Ascending aorta (tissue), 2 donors: ENCODE measurements around the gene RAPGEF1. TPM values are rescaled to one million over a fixed set of nuclear protein-coding genes. Genes with fewer than 3 reads are reported as not detected.

Source experiments
- DNase-seq, 2 donors: peaks; one replicate each; pipeline ENCODE4 v3.0.0-alpha.2; 2019; ENCODE audit warnings: low spot score in 2 of 2
- H3K27ac ChIP-seq, 2 donors: fragments of 200-600 bp; sonication (generic); one replicate each; pipeline ENCODE4 v1.5.1; 2016 to 2017; ENCODE audit warnings: mild to moderate bottlenecking in 1 of 2
- H3K27me3 ChIP-seq: fragments of 200-600 bp; sonication (generic); one replicate; pipeline ENCODE4 v1.5.1; 2017
- H3K36me3 ChIP-seq, 2 donors: fragments of 200-600 bp; sonication (generic); one replicate each; pipeline ENCODE4 v1.5.1; 2016
- H3K4me1 ChIP-seq, 2 donors: fragments of 200-600 bp; sonication (generic); one replicate each; pipeline ENCODE4 v1.5.1; 2016 to 2017; ENCODE audit warnings: mild to moderate bottlenecking in 1 of 2
- H3K4me3 ChIP-seq, 2 donors: fragments of 200-600 bp; sonication (generic); one replicate each; pipeline ENCODE4 v1.5.1; 2016 to 2017; ENCODE audit warnings: mild to moderate bottlenecking in 1 of 2
- H3K9me3 ChIP-seq, 2 donors: fragments of 200-600 bp; sonication (generic); one replicate each; pipeline ENCODE4 v1.5.1; 2016
- intact Hi-C: fragments of 100-400 bp; cut with DNase I; formaldehyde crosslinking; loops from one replicate; pipeline ENCODE4 v1.15.1; 2023
- total RNA-seq: library from RNA; depleted of rRNA; stranded (reverse); fragments of >200 nt; gene quantifications from one replicate; pipeline ENCODE4 v1.1.0, GENCODE V29; 2016
- TF ChIP-seq, protein P1 (sequence below), 3 experiments: fragments of 200-600 bp in 2 of 3; fragments of 450-650 bp in 1 of 3; sonication (generic) in 2 of 3; IDR thresholded peaks; one replicate each; pipeline ENCODE4 v1.5.1; 2016 to 2019; ENCODE audit warnings: antibody characterized with exemption in 3 of 3, mild to moderate bottlenecking in 1 of 3, moderate library complexity in 1 of 3

Gene RAPGEF1
- total RNA-seq, 1 donor from 2014 or later = 95.5 TPM

DNA sequence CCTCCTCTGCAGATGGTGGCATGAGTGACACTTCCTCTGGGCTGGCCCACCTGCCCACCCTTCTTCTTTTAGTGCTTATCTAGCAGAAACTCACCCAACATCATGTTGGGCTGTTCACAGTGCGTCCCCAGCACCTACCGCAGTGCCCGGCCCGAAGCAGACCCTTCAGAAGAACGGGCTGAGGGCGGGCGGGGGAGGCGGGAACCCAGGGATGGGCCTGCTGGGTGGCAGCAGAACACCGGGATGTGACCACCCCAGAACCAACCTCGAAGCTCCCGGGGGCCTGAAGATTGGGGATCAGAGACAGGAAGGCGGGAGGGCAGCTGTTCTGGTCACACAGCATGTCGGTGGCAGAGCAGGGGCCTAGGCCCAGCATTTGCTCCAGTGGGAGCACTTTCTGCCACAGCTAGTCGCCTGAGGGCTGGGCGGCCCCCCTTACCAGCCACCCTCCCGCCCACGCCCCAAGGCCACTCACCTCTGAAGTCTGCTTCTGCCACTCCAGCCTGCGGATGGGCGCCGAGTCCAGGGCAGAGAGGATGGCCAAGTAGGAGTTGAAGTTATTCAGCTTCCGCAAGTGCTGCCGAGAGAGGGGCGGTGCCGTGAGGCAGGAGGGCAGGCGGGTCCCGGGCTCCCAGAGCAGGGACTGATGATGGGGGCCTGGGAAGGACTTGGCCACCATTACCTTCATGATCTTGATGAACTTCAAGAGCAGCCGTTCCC lies 155.9 kb downstream of the RAPGEF1 start:
- intact Hi-C loops = no loop called here
- TF ChIP-seq, protein P1, sequence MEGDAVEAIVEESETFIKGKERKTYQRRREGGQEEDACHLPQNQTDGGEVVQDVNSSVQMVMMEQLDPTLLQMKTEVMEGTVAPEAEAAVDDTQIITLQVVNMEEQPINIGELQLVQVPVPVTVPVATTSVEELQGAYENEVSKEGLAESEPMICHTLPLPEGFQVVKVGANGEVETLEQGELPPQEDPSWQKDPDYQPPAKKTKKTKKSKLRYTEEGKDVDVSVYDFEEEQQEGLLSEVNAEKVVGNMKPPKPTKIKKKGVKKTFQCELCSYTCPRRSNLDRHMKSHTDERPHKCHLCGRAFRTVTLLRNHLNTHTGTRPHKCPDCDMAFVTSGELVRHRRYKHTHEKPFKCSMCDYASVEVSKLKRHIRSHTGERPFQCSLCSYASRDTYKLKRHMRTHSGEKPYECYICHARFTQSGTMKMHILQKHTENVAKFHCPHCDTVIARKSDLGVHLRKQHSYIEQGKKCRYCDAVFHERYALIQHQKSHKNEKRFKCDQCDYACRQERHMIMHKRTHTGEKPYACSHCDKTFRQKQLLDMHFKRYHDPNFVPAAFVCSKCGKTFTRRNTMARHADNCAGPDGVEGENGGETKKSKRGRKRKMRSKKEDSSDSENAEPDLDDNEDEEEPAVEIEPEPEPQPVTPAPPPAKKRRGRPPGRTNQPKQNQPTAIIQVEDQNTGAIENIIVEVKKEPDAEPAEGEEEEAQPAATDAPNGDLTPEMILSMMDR (IDR thresholded peaks at IDR 0.05) = no peak
- H3K36me3 ChIP-seq = peaks cover 78 to 88% of the 10 kb centered on the region in 2 donors

DNA sequence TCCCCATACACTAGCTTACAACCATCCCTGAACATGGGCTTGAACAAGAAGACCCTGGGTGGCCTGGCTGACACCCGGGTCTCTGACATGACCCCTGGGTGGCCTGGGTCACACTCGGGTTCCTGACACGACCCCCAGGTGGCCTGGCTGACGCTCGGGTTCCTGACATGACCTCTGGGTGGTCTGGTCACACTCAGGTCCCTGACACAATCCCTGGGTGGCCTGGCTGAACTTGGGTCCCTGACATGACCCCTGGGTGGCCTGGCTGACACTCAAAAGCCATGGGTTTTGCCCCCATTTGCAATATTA lies 156.6 kb downstream of the RAPGEF1 start:
- Histone ChIP-seq H3K4me1 (no peaks in the 10 kb centered on the region), H3K9me3 (no peaks in the 10 kb centered on the region), H3K4me3 (no peak overlapping the region), H3K27ac (no peak overlapping the region), H3K36me3 (peaks cover 76 to 88% of the 10 kb centered on the region in 2 donors), H3K27me3 (no peaks in the 10 kb centered on the region)
- TF ChIP-seq, protein P1 (IDR thresholded peaks at IDR 0.05) = no peak
- DNase-seq = no peak
- intact Hi-C loops = no loop called here

More for the DNA sequence above, 155.9 kb downstream of the RAPGEF1 start:
- no peak for DNase-seq
- no peak overlapping the region for H3K4me3 ChIP-seq
- H3K27me3 ChIP-seq = no peaks in the 10 kb centered on the region
- no peak overlapping the region for H3K27ac ChIP-seq
- H3K4me1 ChIP-seq = no peaks in the 10 kb centered on the region
- no peaks in the 10 kb centered on the region for H3K9me3 ChIP-seq

DNA sequence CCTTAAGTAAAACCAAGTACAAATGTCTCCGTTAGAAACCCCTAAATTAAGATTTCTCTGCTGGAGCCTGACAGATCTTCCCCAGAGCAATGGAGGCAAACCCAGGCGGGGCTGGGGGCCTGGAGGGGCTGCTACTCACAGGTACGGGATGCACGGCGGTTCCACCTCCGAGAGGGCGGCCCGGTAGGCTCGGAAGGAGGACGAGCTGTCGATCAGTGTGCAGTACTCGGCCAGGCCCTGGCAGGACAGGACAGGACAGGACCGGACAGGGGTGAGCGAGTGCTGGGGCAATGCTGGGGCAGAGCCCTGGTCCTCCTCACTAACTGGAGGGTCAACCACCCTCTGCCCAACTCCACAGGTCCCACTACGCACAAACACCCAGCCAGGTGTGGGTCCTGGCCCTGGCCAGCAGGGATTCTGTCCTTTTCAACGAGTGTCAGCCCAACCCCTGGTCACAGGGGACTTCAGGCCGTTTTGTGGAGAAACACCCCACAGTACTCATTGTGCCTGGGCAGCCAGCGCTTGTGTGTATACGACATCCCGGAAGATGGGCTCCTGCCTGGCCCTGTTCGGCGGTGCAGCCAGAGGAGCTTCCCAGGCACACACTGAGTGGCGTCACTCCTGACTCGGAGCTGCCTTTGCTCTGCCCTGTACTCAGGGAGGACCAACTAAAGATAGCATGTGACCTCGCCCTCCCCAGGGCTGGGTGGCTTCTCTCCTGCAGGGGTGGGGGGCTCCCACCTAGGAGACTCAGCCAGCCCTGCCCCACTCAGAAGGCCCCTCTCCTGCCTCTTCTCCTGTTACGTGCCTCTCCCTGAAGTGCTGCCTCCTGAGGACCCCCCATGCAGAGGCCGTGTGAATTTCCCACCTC lies 157.2 kb downstream of the RAPGEF1 start:
- Histone ChIP-seq H3K27me3 (no peaks in the 10 kb centered on the region), H3K4me1 (no peaks in the 10 kb centered on the region), H3K9me3 (no peaks in the 10 kb centered on the region), H3K27ac (no peak overlapping the region), H3K36me3 (peaks cover 70 to 88% of the 10 kb centered on the region in 2 donors), H3K4me3 (no peak overlapping the region)
- intact Hi-C loops = no loop called here
- TF ChIP-seq, protein P1 (IDR thresholded peaks at IDR 0.05) = no peak
- no peak for DNase-seq

DNA sequence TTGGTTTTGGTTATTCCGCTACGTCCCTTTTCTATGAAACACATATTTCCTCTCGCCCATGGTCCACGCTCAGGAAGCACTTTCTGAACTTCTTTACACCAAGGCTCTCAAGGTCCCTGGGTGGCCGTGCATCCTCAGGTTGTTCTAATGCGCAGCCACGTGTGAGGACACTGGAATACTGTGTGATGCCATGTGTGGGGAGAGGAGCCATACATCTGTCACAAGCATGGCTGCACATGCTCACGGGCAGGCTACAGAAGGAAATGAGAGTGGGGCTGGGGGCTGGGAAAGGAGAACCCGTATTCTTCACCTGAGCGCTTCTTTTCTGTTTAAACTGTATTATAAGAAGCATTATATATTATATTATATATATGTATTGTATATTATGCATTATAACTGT lies 157.8 kb downstream of the RAPGEF1 start:
- Histone ChIP-seq H3K36me3 (peaks cover 69 to 89% of the 10 kb centered on the region in 2 donors), H3K27me3 (no peaks in the 10 kb centered on the region), H3K27ac (no peak overlapping the region), H3K4me3 (no peak overlapping the region), H3K9me3 (no peaks in the 10 kb centered on the region), H3K4me1 (no peaks in the 10 kb centered on the region)
- DNase-seq = no peak
- TF ChIP-seq, protein P1 (IDR thresholded peaks at IDR 0.05) = no peak
- intact Hi-C loops = no loop called here

DNA sequence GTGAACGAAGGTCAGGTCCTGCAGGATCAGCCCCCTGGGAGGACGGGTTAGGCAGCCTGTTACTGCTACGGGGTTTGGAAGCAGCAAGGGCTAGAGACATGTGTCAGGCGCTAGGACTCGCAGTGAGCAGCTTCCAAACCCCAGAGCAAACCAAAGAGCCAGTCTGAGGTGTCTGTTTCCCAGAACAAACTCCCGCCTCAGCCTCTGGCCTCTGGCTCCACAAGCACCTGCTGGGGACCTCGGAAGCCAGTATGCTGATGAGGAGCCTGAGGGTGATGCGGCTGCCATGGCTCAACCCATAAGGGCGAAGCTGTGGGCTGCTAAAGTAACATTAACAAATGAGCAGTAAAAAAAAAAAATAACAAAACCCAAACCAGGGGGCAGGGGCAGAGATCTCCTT lies 159.5 kb downstream of the RAPGEF1 start:
- Histone ChIP-seq H3K4me3 (no peak overlapping the region), H3K27me3 (no peaks in the 10 kb centered on the region), H3K9me3 (no peaks in the 10 kb centered on the region), H3K27ac (no peak overlapping the region), H3K4me1 (no peaks in the 10 kb centered on the region), H3K36me3 (peaks cover 65 to 99% of the 10 kb centered on the region in 2 donors)
- no peak for DNase-seq
- TF ChIP-seq, protein P1 (IDR thresholded peaks at IDR 0.05) = no peak
- intact Hi-C loops = no loop called here
